EH (cell line): ENCODE measurements around the gene AKAP9.
"Not testable (repeated sequence)": the region's sequence is repeated elsewhere in the genome, so short reads cannot be mapped to it uniquely, and the experiment has no call there.

Experiments used
- DNase-seq: peaks from one replicate; pipeline ENCODE4 v3.0.0-alpha.2; 2015; ENCODE audit warnings: low read depth

AKAP9 gene

GRCh38 chr7:92064438-92065029, 123.9 kb downstream of the AKAP9 start:
- no peak for DNase-seq

GRCh38 chr7:92071032-92071431, 130.4 kb downstream of the AKAP9 start:
- DNase-seq: no peak

GRCh38 chr7:92072121-92072520, 131.5 kb downstream of the AKAP9 start:
- no peak for DNase-seq

GRCh38 chr7:92072708-92073107, 132.0 kb downstream of the AKAP9 start:
- DNase-seq: no peak

GRCh38 chr7:92075455-92076158, 134.9 kb downstream of the AKAP9 start:
- DNase-seq: peak; percentile 12

GRCh38 chr7:92076509-92076908, 135.8 kb downstream of the AKAP9 start:
- DNase-seq: no peak

GRCh38 chr7:92083922-92084321, 143.3 kb downstream of the AKAP9 start:
- not testable (repeated sequence) for DNase-seq

- no peak for DNase-seq
Measured at GRCh38 chr7:92088266-92088665, 147.6 kb downstream of the AKAP9 start.

GRCh38 chr7:92092210-92092609, 151.5 kb downstream of the AKAP9 start:
- peak; percentile 50 for DNase-seq

- no peak for DNase-seq
Measured at GRCh38 chr7:92095380-92095779, 154.7 kb downstream of the AKAP9 start.

- no peak for DNase-seq
Measured at GRCh38 chr7:92100534-92100933, 159.9 kb downstream of the AKAP9 start.

- peak; percentile 49 for DNase-seq
Measured at GRCh38 chr7:92102862-92103261, 162.2 kb downstream of the AKAP9 start.

GRCh38 chr7:92108821-92109220, 168.2 kb downstream of the AKAP9 start:
- no peak for DNase-seq

- DNase-seq: no peak
Measured at GRCh38 chr7:92110857-92111256, 170.2 kb downstream of the AKAP9 start.

- DNase-seq: no peak
Measured at GRCh38 chr7:92115821-92116220, 175.2 kb downstream of the AKAP9 start.

GRCh38 chr7:92116949-92117348, 176.3 kb downstream of the AKAP9 start:
- no peak for DNase-seq

GRCh38 chr7:92119213-92119759, 178.6 kb downstream of the AKAP9 start:
- no peak for DNase-seq

GRCh38 chr7:92121681-92122080, 181.0 kb downstream of the AKAP9 start:
- DNase-seq: no peak

GRCh38 chr7:92131093-92131492, 190.4 kb downstream of the AKAP9 start:
- DNase-seq: no peak

- DNase-seq: no peak
Measured at GRCh38 chr7:92131764-92132330, 191.2 kb downstream of the AKAP9 start.

- no peak for DNase-seq
Measured at GRCh38 chr7:92133133-92133736, 192.6 kb downstream of the AKAP9 start.

GRCh38 chr7:92133737-92134270, 193.1 kb downstream of the AKAP9 start:
- DNase-seq: peak; percentile 64
